NCI-H1417 (cell line): ENCODE results near the gene SHISA6.

Experiments
- DNase-seq, 3 experiments: peaks; one replicate each; lab custom pipeline; 2025; lab: John Stamatoyannopoulos, UW

Gene SHISA6

DNA sequence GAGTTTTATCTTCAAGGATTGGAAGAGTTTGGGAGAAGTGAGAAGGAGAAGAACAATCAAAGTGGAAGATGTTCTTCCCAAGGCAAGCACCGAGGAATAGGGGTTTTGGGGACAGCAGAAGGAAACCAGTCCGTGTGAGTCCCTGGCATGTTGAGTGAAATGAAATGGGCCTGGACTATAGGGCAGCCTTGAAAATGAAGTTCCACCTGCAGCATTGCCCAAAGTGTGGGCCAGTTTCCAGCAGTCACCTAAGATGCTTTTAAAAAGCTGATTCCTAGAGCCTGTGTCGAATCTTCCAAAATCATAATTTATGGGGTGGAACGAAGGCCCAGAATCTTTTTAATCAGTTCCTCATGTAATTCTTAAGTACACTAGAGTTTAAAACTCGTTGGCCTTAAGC is 297.4 kb downstream of the SHISA6 start:
- no peak for DNase-seq

DNA sequence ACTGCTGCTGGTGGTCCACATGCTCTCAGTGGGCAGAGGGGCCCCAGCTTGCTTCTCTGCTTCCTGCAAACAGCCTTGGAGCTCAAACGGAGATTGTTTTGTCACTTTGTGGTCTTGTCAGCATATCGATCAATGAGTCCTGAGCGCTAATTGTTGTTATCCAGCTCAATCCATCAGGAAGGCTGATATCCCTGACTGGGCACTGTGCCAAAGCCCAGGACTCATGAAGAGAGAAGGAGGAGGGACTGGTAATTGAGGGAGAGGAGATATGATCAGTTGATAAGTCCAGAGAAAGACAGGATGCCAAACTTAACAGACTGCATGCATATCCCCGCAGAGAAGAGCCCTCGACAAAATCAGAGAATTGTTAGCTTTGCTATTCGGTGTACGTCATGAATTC is 298.6 kb downstream of the SHISA6 start:
- no peak for DNase-seq

DNA sequence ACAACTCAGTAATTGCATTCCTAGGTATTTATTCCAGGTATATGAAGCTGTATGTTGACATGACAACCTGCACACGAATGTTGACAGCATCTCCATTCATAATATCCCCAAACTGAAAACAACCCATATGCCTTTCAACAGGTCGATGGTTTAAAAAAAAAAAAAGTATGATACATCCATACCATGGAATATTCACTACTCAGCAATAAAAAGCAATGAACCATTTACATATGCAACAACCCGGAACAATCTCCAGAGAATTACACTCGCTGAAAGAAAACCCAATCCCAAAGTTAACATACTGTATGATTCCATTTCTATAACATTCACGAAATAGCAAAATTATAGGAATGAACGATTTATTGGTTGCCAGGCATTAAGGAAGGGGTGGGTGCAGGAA is 304.0 kb downstream of the SHISA6 start:
- no peak for DNase-seq

DNA sequence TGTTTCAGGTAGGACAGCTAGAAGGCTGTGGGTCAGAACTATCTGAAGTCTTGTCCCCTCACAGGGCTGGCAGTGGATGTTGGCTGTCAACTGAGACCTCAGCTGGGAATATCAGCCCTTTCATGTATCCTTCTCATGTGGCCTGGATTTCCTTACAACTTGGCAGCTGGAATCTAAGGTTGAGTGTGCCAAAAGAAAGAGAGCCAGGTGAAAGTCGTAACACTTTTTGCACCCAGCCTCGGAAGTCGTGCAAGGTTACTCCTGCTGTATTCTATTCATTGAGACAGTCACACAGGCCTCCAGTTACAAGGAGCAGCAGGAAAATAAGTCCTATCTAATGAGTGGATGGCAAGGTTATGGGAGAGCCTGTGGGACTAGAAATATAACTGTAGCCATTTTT is 304.7 kb downstream of the SHISA6 start:
- no peak for DNase-seq

DNA sequence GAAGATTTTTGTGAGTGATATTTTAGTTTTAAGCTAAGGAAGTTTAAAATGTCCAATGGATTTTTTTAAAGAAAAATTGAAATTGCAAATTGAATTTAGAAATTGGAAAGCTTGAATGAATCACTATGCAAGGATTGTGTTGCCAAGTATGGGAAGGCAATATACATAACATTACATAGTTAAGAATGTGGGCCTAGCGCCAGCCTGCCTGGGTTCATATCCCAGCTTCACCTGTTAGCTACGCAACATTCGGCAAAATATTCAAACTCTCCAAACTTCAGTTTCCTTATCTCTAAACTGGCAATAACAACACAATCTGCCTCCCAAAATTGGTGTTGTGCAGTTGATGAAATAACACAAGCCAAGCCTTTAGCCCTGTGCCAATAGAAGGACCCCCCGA is 306.8 kb downstream of the SHISA6 start:
- DNase-seq, result no peak

DNA sequence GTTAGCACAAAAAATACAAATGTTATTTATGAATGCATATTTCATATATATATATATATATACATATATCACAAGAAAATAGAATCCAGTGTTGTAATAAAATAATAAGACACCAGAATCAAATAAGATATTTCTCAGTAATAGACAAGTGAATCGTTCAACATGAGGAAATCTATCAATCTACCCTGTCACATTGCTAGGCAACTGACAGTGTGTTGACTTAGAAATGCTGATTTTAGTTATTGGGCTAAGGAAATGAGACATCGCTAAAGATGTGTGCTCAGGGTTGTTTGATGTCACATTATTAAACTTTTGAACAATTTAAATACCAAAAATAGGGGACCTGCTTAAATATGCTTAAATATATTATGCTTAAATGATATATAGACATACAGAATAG is 307.4 kb downstream of the SHISA6 start:
- DNase-seq, result no peak

DNA sequence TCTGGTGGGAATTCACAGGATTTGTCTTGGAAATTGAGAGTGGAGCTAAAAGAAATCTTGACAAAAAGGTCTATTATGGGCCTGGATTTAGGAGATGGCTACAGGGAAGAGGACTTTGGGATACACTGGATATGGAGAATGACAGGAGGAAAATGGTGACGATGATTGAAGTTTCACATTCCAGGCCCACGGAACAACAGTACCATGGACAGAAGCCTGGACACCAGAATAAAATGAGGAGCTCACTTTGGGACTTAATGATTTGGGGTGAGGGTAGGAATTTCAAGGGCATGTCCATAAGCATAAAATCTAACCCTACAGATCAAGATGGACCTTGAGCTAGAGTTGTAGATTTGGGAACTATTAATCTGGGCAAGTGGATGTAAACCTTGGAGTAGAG is 309.4 kb downstream of the SHISA6 start:
- no peak for DNase-seq

DNA sequence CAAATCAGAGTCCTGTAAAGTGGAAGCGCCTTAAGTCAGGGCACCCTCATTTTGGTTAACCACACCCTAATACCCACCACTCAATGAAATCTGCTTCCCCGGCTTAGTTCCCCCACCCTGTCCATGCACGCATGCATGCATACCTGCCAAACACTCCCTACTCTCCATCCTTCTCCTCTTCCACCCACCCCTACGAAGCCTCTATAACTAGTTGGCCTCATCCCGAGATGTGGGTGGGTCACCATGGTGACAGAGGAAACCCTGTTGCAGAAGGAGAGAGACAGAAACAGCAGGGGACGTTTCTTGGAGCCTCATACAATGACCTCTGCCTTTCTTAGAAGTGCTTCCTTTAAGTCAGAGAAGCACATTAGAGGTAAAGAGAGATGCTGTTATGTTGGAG is 310.4 kb downstream of the SHISA6 start:
- no peak for DNase-seq

DNA sequence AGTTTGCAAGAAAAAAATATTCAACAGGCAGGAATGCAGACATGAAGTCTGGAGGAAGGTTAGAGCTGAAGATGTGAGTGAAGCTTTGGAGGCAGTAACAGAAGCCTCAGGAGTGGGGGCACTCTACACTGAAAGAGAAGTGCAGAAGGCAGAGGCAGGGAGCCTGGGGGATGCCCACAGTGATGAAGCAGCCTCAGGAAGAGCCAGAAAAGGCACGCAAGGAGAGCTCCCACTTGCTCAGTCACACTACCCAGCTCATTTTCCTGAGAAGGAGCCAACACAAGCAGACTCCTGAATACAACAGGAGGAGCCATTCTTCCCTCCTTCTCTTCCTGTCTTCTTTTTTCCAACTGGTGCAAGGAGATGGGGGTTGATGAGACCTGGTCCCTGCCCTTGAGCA is 312.1 kb downstream of the SHISA6 start:
- DNase-seq, result no peak

DNA sequence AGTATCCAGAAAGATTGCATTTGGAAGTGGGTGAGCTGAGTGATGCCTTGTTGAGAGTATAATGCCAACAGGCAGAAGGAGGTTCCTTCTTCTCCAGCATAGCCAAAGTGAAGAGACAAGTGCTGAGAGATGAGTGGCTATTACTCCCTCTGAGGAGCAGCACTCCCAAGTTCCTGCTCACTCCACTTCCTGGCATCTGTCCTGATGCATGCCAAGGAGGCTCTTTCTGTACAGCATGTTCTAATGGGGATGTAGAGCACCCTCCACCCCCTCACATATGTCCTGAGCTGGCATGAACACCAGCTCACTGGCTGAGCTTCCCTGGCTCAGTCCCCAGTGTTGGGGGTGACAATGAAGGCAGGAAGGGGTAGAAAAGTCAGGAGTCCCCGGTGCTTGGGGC is 313.0 kb downstream of the SHISA6 start:
- DNase-seq, result no peak

DNA sequence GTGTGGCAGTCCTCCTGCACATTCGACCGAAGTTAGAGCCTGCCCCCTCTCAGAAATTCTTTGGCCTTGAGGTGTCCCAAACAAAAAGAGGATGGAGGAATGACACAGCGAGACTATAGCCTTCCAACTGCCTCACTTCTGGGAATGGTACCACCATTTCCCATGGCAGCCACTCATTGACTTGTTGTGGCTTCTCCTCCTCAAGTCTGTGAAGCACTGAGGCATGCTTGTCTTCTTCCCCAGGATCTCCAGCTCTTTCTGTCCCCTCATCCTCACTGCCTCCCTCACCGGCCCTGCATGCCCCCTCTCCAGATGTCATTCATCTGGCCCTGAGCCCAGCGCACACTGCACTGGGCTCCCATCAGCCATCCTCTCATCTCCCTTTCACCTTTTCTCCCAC is 313.5 kb downstream of the SHISA6 start:
- DNase-seq, result no peak

DNA sequence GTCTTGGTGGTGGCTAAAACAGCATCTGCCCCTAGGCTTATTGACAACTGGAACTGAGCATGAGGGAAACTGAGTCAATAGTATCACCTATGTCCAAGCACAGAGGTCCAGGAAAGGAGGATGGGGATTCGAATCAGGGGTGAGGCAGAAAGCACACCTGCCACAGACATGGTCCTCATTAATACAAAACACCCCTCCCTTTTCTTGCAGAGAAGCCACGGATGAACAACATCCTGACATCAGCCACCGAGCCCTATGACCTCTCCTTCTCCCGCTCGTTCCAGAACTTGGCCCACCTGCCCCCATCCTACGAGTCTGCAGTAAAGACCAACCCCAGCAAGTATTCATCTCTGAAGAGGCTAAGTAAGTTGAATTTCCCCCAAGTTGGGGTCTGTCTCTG is 314.5 kb downstream of the SHISA6 start:
- no peak for DNase-seq

DNA sequence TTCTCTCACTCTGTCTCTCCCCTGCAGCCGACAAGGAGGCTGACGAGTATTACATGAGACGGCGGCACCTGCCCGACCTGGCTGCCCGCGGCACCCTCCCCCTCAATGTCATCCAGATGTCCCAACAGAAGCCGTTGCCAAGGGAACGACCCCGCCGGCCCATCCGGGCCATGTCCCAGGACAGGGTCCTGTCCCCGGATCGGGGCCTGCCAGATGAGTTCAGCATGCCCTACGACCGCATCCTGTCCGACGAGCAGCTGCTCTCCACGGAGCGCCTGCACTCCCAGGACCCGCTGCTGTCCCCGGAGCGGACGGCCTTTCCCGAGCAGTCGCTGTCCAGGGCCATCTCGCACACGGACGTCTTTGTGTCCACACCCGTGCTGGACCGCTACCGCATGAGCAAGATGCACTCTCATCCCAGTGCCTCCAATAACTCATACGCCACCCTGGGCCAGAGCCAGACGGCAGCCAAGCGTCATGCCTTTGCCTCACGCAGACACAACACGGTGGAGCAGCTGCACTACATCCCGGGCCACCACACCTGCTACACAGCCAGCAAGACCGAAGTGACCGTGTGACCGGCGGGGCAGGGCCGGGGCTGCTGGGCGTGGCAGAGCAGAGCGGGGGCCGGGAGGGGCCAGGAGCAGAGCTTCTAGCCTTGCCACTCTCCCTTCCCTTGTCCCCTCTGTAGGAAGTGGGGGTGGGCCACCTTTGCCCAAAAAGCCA is 316.9 kb downstream of the SHISA6 start:
- DNase-seq, result no peak

DNA sequence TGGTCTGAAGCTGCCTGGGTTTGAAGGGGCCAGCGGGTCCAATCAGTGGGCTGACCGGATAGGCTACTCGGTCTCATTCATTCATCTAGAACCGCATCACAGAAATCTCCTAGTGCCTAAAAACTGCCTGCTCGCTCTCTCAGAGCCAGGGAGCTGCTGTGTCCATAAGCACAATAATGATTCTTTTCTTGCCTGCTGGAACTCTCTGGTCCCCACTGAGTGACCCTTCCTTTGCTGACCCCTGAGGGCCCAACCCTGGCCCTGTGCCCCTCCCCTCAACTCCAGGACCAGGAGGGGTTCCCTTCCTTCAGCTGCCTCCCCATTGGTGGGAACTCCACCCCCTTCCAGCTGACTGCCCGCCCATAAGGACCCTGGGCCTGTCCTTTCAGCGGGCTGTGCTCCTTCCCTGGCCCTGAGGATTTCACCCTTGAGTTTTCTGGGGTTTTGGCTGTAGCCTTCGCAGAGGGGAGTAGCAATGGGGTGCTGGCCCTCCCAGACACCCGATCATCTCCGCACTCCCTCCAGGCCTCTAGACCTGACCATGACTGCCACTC is 317.7 kb downstream of the SHISA6 start:
- no peak for DNase-seq

DNA sequence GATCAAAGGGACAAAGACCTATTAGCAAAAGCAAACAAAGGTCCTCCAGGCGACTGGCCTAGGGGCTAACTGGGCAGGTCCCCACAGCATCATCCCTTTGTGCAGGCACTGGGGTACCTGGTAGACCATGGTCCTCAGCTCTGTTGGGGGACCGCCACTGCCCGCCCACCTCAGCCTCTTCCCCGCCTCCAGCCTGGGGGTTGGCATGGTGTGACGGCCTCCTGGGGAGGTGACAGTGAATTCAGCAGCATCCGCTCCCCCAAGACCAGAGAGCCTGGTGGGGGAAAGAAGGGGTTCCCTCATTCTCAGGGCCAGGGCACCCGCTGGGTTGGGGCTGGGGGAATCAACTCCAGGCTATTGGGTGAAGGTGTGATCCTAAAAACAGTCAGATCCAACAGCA is 318.6 kb downstream of the SHISA6 start:
- DNase-seq, result no peak

DNA sequence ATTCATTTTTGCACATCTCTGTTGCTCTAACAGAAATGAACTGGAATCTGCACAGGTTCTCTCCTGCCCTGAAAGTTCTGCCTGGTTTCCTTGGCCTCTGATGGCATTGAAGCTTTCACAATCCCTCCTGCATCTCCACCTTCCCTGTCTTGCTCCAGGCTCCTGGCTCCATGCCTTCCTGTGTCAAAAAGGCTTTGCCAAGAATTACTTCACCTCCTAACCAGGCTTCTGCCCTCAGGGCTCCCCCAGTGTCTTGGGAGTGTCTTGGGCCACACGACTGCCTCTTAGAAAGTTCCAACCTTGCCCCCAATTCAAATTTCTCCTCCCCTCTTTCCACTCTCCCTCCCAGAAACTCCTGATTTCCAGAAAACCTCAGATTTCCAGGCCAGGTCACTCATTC is 320.3 kb downstream of the SHISA6 start:
- no peak for DNase-seq

DNA sequence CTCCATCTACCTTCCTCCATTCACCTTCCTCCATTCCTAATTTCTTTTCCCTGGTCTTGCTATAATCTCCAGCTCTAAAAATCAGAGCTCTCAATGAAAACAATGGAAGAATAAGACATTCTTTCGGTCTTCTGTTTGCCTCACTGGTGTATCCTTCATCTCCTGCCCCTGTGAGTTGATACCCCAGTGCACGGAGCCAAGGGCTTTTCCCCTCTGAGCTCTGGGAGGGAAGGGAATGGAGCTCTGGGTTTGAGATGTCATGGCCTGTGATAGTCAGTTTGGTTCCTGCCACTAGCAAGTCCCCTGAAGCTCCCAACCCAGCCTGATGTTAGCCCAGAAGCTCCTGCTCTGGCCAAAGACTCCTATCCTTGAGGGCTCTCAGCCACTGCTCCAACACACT is 320.7 kb downstream of the SHISA6 start:
- DNase-seq, result no peak

DNA sequence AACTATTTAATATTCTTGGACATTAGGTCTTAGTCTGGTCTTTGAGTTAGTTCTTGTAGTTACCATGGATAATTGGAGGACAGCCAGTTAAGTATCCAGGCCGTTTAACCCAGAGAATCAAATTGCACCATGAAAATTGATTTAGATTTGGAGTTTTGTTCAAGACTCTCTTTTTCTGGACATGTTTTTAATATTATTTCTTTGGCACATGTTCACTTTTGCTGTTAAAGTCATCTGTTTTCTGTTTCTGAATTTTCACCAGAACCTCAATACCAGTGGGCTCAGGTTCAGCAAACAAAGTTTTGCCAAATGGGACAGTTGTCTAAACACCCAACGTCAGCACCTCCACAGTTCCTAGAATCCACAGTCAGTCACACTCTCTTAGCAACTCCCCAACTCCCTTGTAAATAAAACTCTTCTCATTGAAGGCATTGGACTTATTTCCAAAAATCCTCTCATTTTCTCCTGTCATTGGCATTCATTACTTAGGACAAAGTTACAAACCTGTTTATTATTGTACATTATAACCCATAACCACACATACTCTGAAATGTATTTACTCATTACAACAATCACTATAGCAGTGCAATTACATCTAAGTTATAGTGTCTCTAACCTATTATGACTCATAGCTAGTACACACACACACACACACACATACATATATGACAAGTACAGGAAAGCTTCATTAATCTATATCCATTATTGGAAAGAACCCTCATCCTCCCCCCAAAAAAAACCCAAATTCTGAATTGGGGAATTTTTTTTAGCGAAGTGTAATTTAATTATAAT is 323.8 kb downstream of the SHISA6 start:
- no peak for DNase-seq

DNA sequence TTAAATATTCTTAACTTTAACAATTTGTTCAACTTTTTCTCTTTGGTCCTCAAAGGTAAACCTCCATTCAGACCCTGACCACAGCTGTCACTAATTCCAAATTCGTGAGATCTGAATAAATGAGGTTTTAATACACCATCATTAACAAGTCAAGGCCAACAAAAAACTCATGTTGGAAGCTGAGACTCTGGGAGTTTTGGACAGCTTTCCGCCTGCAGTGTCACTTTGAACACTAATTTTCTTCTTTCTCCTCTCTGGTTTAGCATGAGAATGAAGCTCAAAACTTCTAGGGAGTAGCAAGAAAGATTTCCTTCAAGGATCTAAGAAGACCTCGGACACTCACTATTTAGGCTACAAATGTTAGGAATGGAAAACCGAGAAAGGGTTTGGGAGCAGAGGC is 324.6 kb downstream of the SHISA6 start:
- no peak for DNase-seq

DNA sequence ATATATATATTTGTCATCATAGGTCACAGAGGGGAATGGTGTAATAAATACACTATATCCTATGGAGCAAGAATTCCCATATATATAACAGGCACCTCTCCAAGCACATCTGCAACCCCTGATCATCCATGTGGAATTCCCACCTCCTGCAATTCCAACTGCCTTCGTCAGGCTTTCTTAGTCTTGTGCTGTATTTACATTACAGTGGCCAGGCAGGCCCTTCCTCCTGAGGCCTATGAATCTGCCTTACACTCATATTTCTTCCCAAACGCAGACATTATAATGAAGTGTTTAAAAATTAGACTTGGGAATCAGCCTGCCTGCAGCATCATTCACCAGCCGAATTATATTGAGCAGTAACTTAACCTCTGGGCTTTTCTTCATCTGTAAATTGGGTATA is 338.0 kb downstream of the SHISA6 start:
- no peak for DNase-seq

DNA sequence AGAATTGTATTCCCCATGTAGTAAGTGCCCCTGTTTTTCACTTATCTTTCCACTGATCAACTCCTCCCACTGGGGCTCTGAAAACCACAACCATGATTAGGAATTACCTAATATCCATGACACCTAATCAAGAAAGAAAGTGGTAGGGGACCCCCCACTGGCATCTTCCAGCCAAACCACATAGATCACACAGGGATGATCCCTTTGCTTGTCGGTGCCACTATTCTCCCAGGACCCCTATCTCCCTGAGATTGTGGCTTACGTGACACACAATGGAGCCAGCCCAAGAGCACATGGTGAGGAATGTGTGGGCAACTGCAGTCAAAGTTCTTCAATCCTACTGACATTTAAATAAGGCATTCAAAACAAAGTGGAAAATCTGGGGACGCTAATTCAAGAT is 339.7 kb downstream of the SHISA6 start:
- no peak for DNase-seq

DNA sequence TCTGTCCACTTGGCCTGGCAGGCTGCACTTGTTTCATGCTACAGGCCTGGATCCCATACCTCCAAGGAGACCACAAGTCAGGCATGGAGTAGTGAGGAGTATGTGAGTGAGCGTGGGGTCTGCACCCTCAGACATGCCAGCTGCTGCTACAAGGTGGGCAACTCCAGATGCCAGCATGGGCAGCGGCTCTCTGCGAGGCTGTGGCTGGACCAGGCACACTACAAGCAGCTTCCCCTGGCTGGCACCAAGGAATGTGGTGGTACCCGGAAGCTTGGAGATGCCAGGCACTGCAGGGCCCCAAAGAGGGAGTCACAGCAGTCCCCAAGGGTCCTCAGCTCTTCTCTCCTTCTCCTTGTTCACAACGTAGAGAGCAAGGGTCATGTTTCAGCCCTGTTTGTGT is 341.2 kb downstream of the SHISA6 start:
- DNase-seq, result no peak

DNA sequence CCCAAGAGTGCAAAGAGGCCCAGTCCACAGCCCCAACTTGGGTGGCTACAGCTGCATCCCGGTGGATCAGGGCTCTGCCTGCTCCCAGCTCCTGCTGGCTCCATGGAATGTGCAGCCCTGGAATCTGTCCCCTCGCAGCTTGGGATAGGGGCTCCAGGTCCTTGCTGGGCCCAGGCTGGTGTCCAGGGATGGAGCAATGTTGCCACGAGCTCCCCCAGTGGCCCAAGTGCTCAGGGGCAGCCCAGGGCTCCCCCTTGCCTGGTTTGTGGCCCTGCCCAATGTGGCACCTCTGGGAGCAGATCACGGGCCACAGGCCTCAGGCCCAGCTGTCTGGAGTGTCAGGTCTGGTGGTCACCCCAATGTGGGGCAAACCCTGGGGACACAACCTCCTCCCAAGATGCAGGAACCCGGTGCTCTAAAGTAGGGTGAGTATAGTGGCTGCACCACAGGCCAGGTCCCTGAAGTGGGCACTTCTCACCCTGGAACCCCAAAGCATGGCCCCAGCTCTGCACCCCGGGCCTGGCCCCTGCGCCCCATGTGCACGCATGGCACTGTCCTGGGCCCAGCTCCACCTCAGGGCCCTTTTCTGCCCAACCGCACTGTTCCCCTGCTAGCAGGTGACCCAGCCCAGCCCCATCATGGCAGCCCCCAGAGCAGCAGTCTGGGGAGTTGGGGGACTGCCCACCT is 342.4 kb downstream of the SHISA6 start:
- no peak for DNase-seq
